DOHH2 (cell line): ENCODE measurements around the gene NIN.

Experiments
- CTCF ChIP-seq: fragments of 200-600 bp; sonication (generic); IDR thresholded peaks from one replicate; pipeline ENCODE4 v1.5.1; 2014; ENCODE audit warnings: antibody characterized with exemption, mild to moderate bottlenecking, low read depth, low read length; ENCODE audit not compliant: poor library complexity, severe bottlenecking
- EZH2phosphoT487 ChIP-seq: fragments of 200-600 bp; sonication (generic); IDR thresholded peaks from 2 replicates; pipeline ENCODE4 v1.6.1; 2017; ENCODE audit warnings: borderline replicate concordance, mild to moderate bottlenecking, antibody characterized with exemption, low read length, moderate library complexity, mixed read lengths

DNA sequence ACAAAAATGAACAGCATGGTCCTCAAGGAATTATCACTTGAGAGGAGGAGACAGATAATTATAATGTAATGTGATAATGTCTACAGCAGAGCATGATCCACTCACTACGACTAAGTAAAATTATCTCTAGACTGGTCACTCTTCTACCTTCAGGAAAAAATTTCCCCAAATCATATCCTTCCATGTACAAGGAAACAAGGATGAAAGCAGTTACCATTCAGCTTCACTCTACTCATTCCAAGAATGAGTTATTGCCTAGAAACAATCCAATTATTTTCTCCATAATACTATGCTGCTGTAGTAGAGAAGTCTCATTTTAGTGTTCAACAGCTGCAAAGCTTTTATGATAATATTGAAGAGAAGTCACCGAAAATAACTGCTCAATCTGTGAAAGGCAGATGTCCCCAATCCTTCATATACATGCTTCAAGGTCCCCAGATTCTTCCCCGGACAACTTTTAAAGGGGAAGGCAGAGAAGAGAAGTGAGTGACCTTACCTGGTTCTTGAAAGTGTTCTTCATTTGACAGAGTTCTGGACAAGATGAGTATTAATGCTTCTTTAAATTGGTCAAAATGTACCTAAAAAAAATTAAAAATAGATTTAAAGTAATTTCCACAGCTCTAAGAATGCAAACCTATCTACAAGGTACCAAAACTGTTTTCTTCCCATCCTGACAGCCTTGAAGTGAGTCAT, 24.6 kb downstream of the NIN start:
- TF ChIP-seq CTCF (no peak), EZH2phosphoT487 (no peak)
